Activated T-helper 9 cell treated with anti-CD3 and anti-CD28 coated beads, Interleukin-2, amount 50 U/mL, for 16 hours (primary cell): ENCODE data around the gene SKIC8.
A peak's percentile ranks its signal among the peaks of the same experiment; 100 is the strongest.
"Not testable (repeated sequence)": the region's sequence is repeated elsewhere in the genome, so short reads cannot be mapped to it uniquely, and the experiment has no call there.

Experiments
- DNase-seq: peaks from one replicate; pipeline ENCODE4 v3.0.0-alpha.2; 2020; ENCODE audit warnings: low read depth

The SKIC8 gene

DNA sequence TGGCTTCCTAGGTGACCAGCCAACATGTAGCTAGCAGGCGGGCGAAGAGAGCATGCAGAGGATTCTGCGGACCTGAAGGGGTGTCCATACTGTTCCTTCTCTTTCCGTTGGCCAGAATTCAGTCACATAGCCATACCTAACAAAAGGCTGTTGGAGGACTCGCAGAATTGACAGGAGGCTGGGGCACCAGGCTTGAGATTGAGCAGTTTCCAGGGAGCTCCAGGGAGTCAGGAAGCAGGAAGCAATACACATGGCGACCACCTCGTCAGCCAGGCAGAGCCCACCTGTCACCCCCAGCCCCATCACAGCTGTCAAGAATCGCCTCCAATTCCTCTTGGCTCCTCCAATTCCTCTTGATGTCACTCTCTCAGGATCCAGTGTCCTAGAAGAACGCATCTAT lies 48.3 kb downstream of the SKIC8 start:
- DNase-seq = no peak

DNA sequence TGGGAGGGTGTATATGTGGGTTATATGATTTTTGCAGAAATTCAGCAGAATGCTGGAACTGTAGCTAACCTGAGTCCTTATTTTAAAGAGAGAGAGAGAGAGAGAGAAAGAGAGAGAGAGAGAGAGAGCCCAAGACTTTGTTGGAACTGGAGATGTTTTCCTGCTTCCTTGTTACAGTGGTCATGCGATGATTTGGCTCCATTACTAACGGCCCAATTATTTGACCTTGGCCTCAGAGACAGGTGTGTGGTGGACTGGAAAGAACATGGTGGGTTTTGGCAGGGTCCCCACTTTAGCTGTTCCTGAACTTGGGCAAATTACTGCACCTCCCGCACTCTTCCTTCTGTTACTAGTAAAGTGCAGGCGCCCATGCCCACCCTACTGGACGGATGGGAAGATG lies 50.3 kb downstream of the SKIC8 start:
- no peak for DNase-seq

DNA sequence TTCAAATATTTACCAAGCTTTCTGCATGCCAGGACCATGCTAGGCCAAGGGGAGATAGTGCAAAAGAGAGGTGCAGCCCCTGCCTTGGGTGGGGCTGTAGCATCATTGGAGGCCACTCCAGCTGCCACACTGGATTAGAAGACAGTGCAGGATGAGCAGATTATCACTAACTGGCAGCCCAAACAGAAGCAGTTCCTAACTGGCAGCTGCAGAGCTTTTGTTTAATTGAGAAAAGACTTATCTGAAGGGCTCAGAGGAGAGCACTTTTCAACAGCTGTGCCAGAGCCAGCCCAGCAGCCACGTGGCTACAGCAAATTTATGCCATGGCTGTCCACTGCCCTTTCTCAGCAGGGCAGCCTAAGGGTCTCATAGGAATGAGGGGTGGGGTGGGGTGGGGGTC lies 51.5 kb downstream of the SKIC8 start:
- DNase-seq = no peak

DNA sequence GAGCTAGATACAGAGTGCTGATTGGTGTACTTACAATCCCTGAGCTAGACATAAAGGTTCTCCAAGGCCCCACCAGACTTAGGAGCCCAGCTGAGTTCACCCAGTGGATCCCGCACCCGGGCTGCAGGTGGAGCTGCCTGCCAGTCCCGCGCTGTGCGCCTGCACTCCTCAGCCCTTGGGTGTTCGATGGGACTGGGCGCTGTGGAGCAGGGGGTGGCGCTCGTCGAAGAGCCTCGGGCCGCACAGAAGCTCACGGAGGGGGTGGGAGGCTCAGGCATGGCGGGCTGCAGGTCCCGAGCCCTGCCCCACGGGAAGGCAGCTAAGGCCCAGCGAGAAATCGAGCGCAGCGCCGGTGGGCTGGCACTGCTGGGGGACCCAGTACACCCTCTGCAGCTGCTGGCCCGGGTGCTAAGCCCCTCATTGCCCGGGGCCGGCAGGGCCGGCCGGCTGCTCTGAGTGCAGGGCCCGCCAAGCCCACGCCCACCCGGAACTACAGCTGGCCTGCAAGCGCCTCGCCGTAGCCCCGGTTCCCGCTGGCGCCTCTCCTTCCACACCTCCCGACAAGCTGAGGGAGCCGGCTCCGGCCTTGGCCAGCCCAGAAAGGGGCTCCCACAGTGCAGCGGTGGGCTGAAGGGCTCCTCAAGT lies 53.3 kb downstream of the SKIC8 start:
- not testable (repeated sequence) for DNase-seq

DNA sequence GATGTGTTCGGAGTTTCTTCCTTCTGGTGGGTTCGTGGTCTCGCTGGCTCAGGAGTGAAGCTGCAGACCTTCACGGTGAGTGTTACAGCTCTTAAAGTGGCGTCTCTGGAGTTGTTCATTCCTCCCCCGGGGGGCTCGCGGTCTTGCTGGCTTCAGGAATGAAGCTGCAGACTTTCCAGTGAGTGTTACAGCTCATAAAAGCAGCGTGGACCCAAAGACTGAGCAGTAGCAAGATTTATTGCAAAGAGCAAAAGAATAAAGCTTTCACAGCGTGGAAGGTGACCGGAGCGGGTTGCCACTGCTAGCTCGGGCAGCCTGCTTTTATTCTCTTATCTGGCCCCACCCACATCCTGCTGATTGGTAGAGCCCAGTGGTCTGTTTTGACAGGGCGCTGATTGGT lies 54.0 kb downstream of the SKIC8 start:
- DNase-seq = not testable (repeated sequence)

DNA sequence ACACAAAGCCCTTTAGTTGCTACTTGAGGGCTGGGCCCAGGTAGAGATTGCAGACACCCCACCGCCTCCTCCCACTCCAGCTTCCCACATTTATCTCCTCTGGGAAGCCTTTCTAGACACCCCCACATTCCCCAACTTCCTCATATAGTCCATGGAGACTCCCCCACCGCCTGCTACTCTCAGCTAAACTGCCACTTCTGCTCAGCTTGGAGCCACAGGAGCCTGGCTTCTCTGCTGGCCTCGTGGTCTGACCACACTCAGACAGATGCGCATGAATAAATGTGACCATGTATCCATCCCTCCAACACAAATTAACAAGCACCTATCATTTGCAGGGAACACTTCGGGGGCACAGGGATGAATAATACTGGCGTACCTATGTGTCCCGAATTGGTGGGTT lies 54.5 kb downstream of the SKIC8 start:
- no peak for DNase-seq

DNA sequence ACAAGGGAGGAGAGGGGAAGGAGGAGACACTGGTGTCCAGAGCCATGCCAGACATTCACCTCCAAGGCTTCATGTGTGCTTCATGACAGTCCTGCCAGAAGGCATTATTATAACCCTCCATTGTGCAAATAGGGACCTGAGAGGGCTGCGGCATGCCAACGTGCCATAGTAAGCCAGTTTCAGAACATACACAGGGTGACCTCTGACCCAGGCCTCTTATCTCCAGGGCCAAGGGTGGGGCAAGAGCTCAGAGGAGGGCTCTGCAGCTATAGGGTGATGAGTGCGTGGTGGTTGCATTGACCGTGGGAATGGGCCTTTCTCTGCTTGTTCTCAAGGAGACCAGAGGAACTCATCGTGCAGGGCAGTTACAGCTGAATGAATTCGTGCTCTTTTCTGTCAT lies 55.3 kb downstream of the SKIC8 start:
- DNase-seq = no peak

DNA sequence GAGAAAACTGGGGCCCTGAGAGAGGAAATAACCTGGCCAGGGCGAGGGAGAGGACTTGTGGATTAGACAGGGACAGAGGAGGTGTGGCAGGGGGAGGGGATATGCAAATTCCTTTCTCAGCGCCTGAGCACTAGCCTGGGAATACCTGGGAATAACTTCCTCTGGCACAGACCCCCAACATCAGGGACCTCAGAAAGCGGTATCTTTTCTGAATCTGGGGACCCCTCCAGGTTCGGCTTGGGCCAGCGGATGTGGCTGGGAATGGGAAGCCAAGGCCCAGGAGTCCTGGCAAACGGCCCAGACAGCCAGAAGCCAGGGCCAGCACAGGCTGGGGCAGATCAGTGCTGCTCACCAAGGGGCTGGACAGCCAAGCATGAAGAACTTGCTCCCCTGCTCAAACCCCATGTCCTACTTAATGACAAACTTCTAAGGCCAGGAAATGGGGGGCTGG lies 55.9 kb downstream of the SKIC8 start:
- no peak for DNase-seq

DNA sequence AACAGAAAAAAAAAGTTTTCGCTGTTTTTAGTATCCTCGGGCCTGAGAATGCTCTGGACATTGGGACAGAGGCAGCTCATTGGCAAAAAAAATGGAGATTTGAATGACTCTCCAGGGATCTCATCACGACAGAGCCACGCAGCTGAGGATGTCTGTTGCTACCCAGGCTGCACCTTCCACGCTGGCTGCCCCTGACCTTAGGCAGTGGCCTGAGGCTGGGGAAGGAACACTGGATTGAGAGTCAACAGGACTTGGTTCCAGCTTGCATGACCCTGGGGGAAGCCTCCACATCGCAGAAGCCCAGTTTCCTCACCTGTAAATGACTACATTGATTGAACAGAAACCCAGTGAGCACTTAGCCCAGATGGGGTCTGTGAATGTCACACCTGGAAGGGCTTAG lies 56.4 kb downstream of the SKIC8 start:
- no peak for DNase-seq

DNA sequence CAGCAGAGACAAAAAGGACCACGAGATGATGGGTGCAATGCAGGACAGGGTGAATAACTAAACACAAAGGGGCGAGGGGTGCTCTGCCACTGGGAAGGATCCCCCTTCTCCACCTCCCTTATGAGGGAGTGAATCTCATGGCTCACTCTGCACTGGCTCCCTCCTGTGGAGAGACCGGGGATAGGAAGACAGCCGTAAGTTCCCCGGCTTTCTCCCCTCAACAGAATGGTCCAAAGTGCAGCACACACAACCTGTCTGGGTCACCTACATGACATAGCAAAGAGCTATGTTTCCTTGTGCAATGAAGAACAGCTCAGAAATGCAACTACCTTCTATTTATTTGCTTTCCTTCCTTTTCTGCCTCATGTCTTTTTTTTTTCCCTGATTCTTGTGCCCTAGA lies 57.3 kb downstream of the SKIC8 start:
- no peak for DNase-seq

DNA sequence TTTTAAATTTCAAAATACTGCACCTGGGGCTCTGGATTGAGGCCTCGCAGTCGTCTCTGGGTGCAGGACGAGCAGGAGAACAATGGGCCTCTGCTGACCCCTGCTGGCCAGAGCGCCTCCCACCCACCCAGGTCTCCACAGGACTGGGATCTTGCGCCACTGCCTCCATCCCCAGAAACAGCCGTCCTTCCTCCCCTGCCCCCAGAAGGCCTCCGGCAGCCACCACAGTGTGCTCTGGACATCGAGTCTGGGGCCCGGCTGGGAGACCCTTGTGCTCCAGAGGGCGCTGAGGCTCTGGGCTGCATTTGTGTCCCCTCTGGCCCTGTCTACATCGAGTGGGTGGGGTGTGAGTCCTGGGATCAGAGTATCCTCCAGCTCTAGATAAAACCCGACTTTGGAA lies 58.4 kb downstream of the SKIC8 start:
- peak; percentile 70 for DNase-seq

DNA sequence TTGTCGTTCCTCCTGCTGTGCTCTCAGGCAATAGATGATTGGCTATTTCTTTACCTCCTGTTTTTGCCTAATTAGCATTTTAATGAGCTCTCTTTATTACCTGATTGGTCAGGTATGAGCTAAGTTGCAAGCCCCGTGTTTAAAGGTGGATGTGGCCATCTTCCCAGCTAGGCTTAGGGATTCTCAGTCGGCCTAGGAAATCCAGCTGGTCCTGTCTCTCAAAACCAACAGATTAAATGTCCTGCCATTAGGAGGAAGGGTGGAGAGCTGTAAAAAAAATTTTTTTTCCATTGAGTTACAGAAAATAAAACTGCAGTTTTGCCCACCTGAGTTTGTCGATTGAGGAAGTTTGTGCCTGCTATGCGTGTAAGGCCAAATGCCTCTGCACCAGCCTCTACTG lies 59.6 kb downstream of the SKIC8 start:
- DNase-seq = no peak

DNA sequence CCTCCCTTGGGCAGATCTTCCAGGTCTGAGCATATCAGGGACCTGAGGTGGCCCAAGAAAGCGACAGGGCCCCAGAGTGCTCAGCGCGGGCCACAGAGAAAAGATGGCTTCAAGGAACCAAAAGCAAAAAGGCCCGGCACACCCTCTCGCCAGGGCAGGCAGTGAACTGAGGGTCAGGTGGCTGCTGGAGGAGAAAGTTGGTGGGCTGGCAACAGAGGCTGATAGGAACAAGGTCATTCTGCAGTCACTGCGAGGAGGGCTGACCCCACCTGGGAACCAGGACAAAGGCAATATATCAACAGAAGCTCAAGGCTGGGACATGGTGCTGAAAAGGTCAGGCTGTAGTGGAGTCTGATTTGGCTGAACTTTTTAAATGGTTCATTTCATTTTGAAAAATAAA lies 62.3 kb downstream of the SKIC8 start:
- DNase-seq = no peak

DNA sequence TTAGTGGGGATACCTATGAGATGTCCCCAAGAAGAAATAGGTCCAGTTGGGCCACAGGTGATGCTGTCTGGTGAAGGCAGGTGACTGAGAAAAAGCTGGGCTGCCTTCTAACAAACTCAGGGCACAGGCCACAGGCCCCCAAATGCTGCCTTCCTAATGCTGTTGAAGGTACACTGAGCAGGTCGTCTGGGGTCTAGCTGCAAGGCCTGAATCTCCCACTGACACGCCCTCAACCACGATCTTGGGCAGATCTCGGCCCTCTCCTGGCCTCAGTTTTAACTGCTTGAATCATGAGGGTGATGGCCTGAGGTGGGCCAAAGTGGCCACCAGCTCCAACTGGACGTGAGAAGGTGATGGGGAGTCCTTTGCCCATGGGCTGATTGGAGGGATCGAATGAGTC lies 62.9 kb downstream of the SKIC8 start:
- DNase-seq = no peak

DNA sequence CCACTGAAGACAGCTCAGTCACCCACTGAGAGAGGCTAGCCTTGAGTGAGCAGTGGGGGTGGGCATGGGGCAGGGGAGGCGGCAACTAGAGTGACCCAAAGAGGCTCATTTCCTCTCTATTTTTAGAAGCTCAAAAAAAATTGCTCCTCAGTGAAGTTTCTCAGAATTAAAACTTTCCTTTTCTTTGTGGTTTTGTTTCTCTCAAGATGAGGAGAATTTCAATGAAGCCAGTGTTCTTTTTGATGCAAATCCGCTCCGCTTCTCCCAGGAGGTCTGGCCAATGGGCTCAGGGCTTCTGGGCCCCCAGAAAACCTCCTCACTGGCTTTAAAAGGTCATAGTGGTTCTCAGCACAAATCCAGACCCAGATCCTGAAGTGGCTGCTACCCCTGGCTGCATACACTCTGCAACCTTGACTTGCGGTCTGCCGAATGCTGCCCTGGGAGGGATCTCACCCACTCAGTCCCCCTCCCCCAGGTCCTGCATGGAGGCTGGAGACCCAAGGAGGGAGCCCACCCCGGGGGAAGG lies 64.8 kb downstream of the SKIC8 start, which contains the start of gene ACSBG1:
Gene ACSBG1, minus strand, starts transcription at position 51 of the 526 bp plus-strand sequence. CDS start 64 bp downstream, outside the sequence.
- no peak for DNase-seq

DNA sequence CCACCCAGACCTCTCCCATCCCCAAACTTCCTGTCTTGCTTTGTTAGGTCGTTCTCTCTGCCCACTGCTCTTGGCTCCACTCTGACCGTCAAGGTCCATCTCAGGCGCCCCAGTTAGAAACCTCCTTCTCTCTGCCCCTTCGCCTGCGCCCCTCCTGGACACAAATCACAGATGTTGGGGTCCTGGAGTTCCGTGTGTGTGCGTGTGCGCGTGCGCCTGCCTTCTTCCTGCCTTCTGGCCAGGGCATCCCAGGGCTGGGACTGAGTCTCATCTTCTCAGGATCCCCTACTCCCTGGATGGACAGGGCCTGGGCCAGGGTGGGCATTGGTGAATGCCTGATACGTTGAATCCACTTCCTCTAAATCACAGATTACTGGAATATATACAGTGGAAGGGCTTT lies 65.9 kb downstream of the SKIC8 start:
- DNase-seq = no peak
